ENCODE measurements around the gene FOXC2.

Gene FOXC2

GRCh38 chr16:86533076-86533475 is 33.6 kb upstream of the FOXC2 start:
- DNase-seq (ENCODE audit: low spot score) = no peak
- no peak for FAIRE-seq

- FAIRE-seq = no peak
- no peak for DNase-seq (ENCODE audit: low spot score)
These were observed 32.8 kb upstream of the FOXC2 start for GRCh38 chr16:86533767-86534351.

GRCh38 chr16:86534779-86535615 is 31.6 kb upstream of the FOXC2 start:
- FAIRE-seq = no peak
- DNase-seq (ENCODE audit: low spot score) = no peak

- FAIRE-seq = no peak
These were observed 30.0 kb upstream of the FOXC2 start for GRCh38 chr16:86536621-86537020.

GRCh38 chr16:86537486-86537885 is 29.1 kb upstream of the FOXC2 start:
- DNase-seq (ENCODE audit: low spot score) = no peak
- FAIRE-seq = no peak

More at GRCh38 chr16:86536621-86537020, 30.0 kb upstream of the FOXC2 start:
- no peak for DNase-seq (ENCODE audit: low spot score)

- FAIRE-seq (no peak), DNase-seq (ENCODE audit: low spot score) (no peak)
These were observed 28.3 kb upstream of the FOXC2 start for GRCh38 chr16:86538196-86538780.

GRCh38 chr16:86540894-86541293 is 25.7 kb upstream of the FOXC2 start:
- no peak for DNase-seq (ENCODE audit: low spot score)
- FAIRE-seq = no peak

- FAIRE-seq (no peak), DNase-seq (ENCODE audit: low spot score) (no peak)
These were observed 25.1 kb upstream of the FOXC2 start for GRCh38 chr16:86541560-86541959.

- no peak for DNase-seq (ENCODE audit: low spot score)
- FAIRE-seq = no peak
These were observed 23.6 kb upstream of the FOXC2 start for GRCh38 chr16:86542756-86543750.

GRCh38 chr16:86545481-86545880 is 21.1 kb upstream of the FOXC2 start:
- DNase-seq (ENCODE audit: low spot score) (no peak), FAIRE-seq (no peak)

- DNase-seq (ENCODE audit: low spot score) = no peak
- FAIRE-seq = no peak
These were observed 20.5 kb upstream of the FOXC2 start for GRCh38 chr16:86545954-86546637.

GRCh38 chr16:86546638-86547013 is 20.0 kb upstream of the FOXC2 start:
- no peak for FAIRE-seq

GRCh38 chr16:86547286-86547685 is 19.3 kb upstream of the FOXC2 start:
- DNase-seq (ENCODE audit: low spot score) (no peak), FAIRE-seq (no peak)

More at GRCh38 chr16:86546638-86547013, 20.0 kb upstream of the FOXC2 start:
- no peak for DNase-seq (ENCODE audit: low spot score)

- DNase-seq (ENCODE audit: low spot score) (no peak), FAIRE-seq (no peak)
These were observed 17.3 kb upstream of the FOXC2 start for GRCh38 chr16:86549076-86549892.

GRCh38 chr16:86549893-86550190 is 16.8 kb upstream of the FOXC2 start:
- DNase-seq (ENCODE audit: low spot score) (no peak), FAIRE-seq (no peak)

GRCh38 chr16:86550281-86550680 is 16.3 kb upstream of the FOXC2 start:
- DNase-seq (ENCODE audit: low spot score) (no peak), FAIRE-seq (no peak)

GRCh38 chr16:86553356-86553755 is 13.3 kb upstream of the FOXC2 start:
- no peak for DNase-seq (ENCODE audit: low spot score)
- no peak for FAIRE-seq

GRCh38 chr16:86554599-86554916 is 12.1 kb upstream of the FOXC2 start:
- no peak for FAIRE-seq

GRCh38 chr16:86554917-86555703 is 11.5 kb upstream of the FOXC2 start, which contains the start of gene MTHFSD:
Gene MTHFSD (minus strand): TSS chr16:86555235. CDS start chr16:86555184, 51 bp downstream.
- peak; percentile 98 for DNase-seq (ENCODE audit: low spot score)
- FAIRE-seq = peak; percentile 100

More at GRCh38 chr16:86554599-86554916, 12.1 kb upstream of the FOXC2 start:
- no peak for DNase-seq (ENCODE audit: low spot score)

All from urothelium cell line (cell line).